GM15510 (cell line): ENCODE results near the gene PRDX2.

Source experiments
- POLR2A ChIP-seq: IDR thresholded peaks from 3 replicates; pipeline ENCODE4 v1.6.1; 2011; ENCODE audit warnings: borderline replicate concordance; ENCODE audit not compliant: insufficient read length; ENCODE audit errors: extremely low read depth

The PRDX2 gene

GRCh38 chr19:12788042-12788681 lies 13.4 kb downstream of the PRDX2 start:
- TF ChIP-seq POLR2A = no peak

GRCh38 chr19:12787458-12787857 lies 14.1 kb downstream of the PRDX2 start:
- no peak for TF ChIP-seq POLR2A

- TF ChIP-seq POLR2A = no peak
Measured at GRCh38 chr19:12786952-12787351, 14.6 kb downstream of the PRDX2 start.

- TF ChIP-seq POLR2A = peak; percentile 7
Measured at GRCh38 chr19:12786141-12786870, 15.3 kb downstream of the PRDX2 start.

GRCh38 chr19:12785431-12786031 lies 16.1 kb downstream of the PRDX2 start:
- peak; percentile 3 for TF ChIP-seq POLR2A

- no peak for TF ChIP-seq POLR2A
Measured at GRCh38 chr19:12784871-12785430, 16.6 kb downstream of the PRDX2 start.

- TF ChIP-seq POLR2A = no peak
Measured at GRCh38 chr19:12784394-12784870, 17.2 kb downstream of the PRDX2 start.

- TF ChIP-seq POLR2A = no peak
Measured at GRCh38 chr19:12783849-12784393, 17.7 kb downstream of the PRDX2 start.

- no peak for TF ChIP-seq POLR2A
Measured at GRCh38 chr19:12783291-12783848, 18.2 kb downstream of the PRDX2 start.

- peak; percentile 63 for TF ChIP-seq POLR2A
Measured at GRCh38 chr19:12782424-12783290, 18.9 kb downstream of the PRDX2 start.

GRCh38 chr19:12782174-12782423 lies 19.5 kb downstream of the PRDX2 start:
- TF ChIP-seq POLR2A = no peak

GRCh38 chr19:12779162-12779993 lies 22.2 kb downstream of the PRDX2 start:
- TF ChIP-seq POLR2A = peak; percentile 22

- no peak for TF ChIP-seq POLR2A
Measured at GRCh38 chr19:12778905-12779161, 22.8 kb downstream of the PRDX2 start.

GRCh38 chr19:12778017-12778904 lies 23.3 kb downstream of the PRDX2 start:
- TF ChIP-seq POLR2A = peak; percentile 63
